HS-5 (cell line): ENCODE data around the gene PCDHB6.
"Not testable (repeated sequence)": the region's sequence is repeated elsewhere in the genome, so short reads cannot be mapped to it uniquely, and the experiment has no call there.

Source experiments
- DNase-seq: peaks from one replicate; pipeline ENCODE4 v3.0.0-alpha.2; 2012; ENCODE audit warnings: low read depth

PCDHB6 gene

GRCh38 chr5:141172381-141173204 is 22.7 kb downstream of the PCDHB6 start, which contains the start of gene PCDHB7:
TSS of gene PCDHB7 (plus strand) at chr5:141172644. CDS start at chr5:141172836, 192 bp downstream.
- no peak for DNase-seq

- not testable (repeated sequence) for DNase-seq
These were observed 24.6 kb downstream of the PCDHB6 start for GRCh38 chr5:141174291-141175104.

GRCh38 chr5:141175933-141176332 is 26.1 kb downstream of the PCDHB6 start:
- no peak for DNase-seq

- not testable (repeated sequence) for DNase-seq
These were observed 27.8 kb downstream of the PCDHB6 start, which contains the start of gene PCDHB8 for GRCh38 chr5:141177577-141178191. TSS of gene PCDHB8 (plus strand) at chr5:141177790. CDS start at chr5:141178035, 245 bp downstream.

GRCh38 chr5:141179371-141179770 is 29.5 kb downstream of the PCDHB6 start:
- not testable (repeated sequence) for DNase-seq

- DNase-seq, result not testable (repeated sequence)
These were observed 30.0 kb downstream of the PCDHB6 start for GRCh38 chr5:141179876-141180275.

- DNase-seq, result no peak
These were observed 30.5 kb downstream of the PCDHB6 start for GRCh38 chr5:141180313-141180712.

- no peak for DNase-seq
These were observed 32.4 kb downstream of the PCDHB6 start, which contains the start of gene PCDHB16 for GRCh38 chr5:141182248-141182647. TSS of gene PCDHB16 (plus strand) at chr5:141182387. CDS start at chr5:141182560, 173 bp downstream.

GRCh38 chr5:141184117-141184855 is 34.4 kb downstream of the PCDHB6 start:
- not testable (repeated sequence) for DNase-seq

GRCh38 chr5:141186897-141187512 is 37.1 kb downstream of the PCDHB6 start, which contains the start of gene PCDHB9:
TSS of gene PCDHB9 (plus strand) at chr5:141187161. CDS start at chr5:141187319, 158 bp downstream.
- no peak for DNase-seq

GRCh38 chr5:141188682-141189081 is 38.8 kb downstream of the PCDHB6 start:
- not testable (repeated sequence) for DNase-seq

- DNase-seq, result not testable (repeated sequence)
These were observed 39.3 kb downstream of the PCDHB6 start for GRCh38 chr5:141189131-141189530.

GRCh38 chr5:141192110-141192725 is 42.4 kb downstream of the PCDHB6 start, which contains the start of gene PCDHB10:
TSS of gene PCDHB10 (plus strand) at chr5:141192353. CDS start at chr5:141192553, 200 bp downstream.
- no peak for DNase-seq

GRCh38 chr5:141194332-141194731 is 44.5 kb downstream of the PCDHB6 start:
- DNase-seq, result not testable (repeated sequence)

GRCh38 chr5:141196363-141196762 is 46.5 kb downstream of the PCDHB6 start:
- no peak for DNase-seq

GRCh38 chr5:141199359-141200235 is 49.7 kb downstream of the PCDHB6 start, which contains the start of gene PCDHB11:
TSS of gene PCDHB11 (plus strand) at chr5:141199627. CDS start at chr5:141199775, 148 bp downstream.
- no peak for DNase-seq

GRCh38 chr5:141201126-141201525 is 51.3 kb downstream of the PCDHB6 start:
- DNase-seq, result not testable (repeated sequence)

- not testable (repeated sequence) for DNase-seq
These were observed 51.8 kb downstream of the PCDHB6 start for GRCh38 chr5:141201646-141202045.
